WERI-Rb-1 (cell line): ENCODE data around the gene EHF.

ENCODE experiments used
- DNase-seq: peaks from one replicate; pipeline ENCODE4 v3.0.0-alpha.2; 2020
- H3K27ac ChIP-seq: fragments of 250-450 bp; sonication (Bioruptor Pico); 2 replicates; pipeline ENCODE4 v1.5.1; 2020; ENCODE audit warnings: mild to moderate bottlenecking, moderate library complexity
- H3K27me3 ChIP-seq: fragments of 250-450 bp; sonication (Bioruptor Pico); 2 replicates; pipeline ENCODE4 v1.5.1; 2021; ENCODE audit warnings: mild to moderate bottlenecking, low read depth, moderate library complexity; ENCODE audit not compliant: insufficient read depth, severe bottlenecking
- H3K36me3 ChIP-seq: fragments of 250-450 bp; sonication (Bioruptor Pico); 2 replicates; pipeline ENCODE4 v1.5.1; 2020; ENCODE audit warnings: mild to moderate bottlenecking, moderate library complexity
- H3K4me3 ChIP-seq: 2 replicates; pipeline ENCODE4 v1.5.1; 2011; ENCODE audit warnings: low read depth, mild to moderate bottlenecking, control low read depth, low read length
- H3K9me3 ChIP-seq: fragments of 250-450 bp; sonication (Bioruptor Pico); 2 replicates; pipeline ENCODE4 v1.5.1; 2021; ENCODE audit warnings: mild to moderate bottlenecking, moderate library complexity; ENCODE audit not compliant: severe bottlenecking
- CTCF ChIP-seq: IDR thresholded peaks from 2 replicates; pipeline ENCODE4 v1.5.1; 2011; ENCODE audit warnings: low read depth, mild to moderate bottlenecking, control low read depth, inconsistent platforms, low read length

The EHF gene

GRCh38 chr11:34632105-34632791 lies 11.4 kb downstream of the EHF start:
- H3K27me3 ChIP-seq: no peaks in the 10 kb centered on the region
- H3K4me3 ChIP-seq: no peak overlapping the region
- DNase-seq: no peak
- no peak for TF ChIP-seq CTCF
- H3K9me3 ChIP-seq: no peaks in the 10 kb centered on the region
- no peak overlapping the region for H3K27ac ChIP-seq
- H3K36me3 ChIP-seq: no peaks in the 10 kb centered on the region

- no peak for DNase-seq
- Histone ChIP-seq H3K27me3 (no peaks in the 10 kb centered on the region), H3K27ac (no peak overlapping the region), H3K36me3 (no peaks in the 10 kb centered on the region), H3K4me3 (no peak overlapping the region), H3K9me3 (no peaks in the 10 kb centered on the region)
- no peak for TF ChIP-seq CTCF
Measured at GRCh38 chr11:34633640-34633989, 12.7 kb downstream of the EHF start.

- H3K27ac ChIP-seq: no peak overlapping the region
- no peak for TF ChIP-seq CTCF
- H3K9me3 ChIP-seq: no peaks in the 10 kb centered on the region
- H3K36me3 ChIP-seq: no peaks in the 10 kb centered on the region
- DNase-seq: no peak
- H3K27me3 ChIP-seq: no peaks in the 10 kb centered on the region
- H3K4me3 ChIP-seq: no peak overlapping the region
Measured at GRCh38 chr11:34633990-34634693, 13.2 kb downstream of the EHF start.

GRCh38 chr11:34634694-34635062 lies 13.8 kb downstream of the EHF start:
- no peaks in the 10 kb centered on the region for H3K9me3 ChIP-seq
- no peak for TF ChIP-seq CTCF
- no peaks in the 10 kb centered on the region for H3K27me3 ChIP-seq
- no peak overlapping the region for H3K27ac ChIP-seq
- DNase-seq: no peak
- no peaks in the 10 kb centered on the region for H3K36me3 ChIP-seq
- no peak overlapping the region for H3K4me3 ChIP-seq

- Histone ChIP-seq H3K4me3 (no peak overlapping the region), H3K9me3 (no peaks in the 10 kb centered on the region), H3K36me3 (no peaks in the 10 kb centered on the region), H3K27ac (no peak overlapping the region), H3K27me3 (no peaks in the 10 kb centered on the region)
- TF ChIP-seq CTCF: no peak
- no peak for DNase-seq
Measured at GRCh38 chr11:34636127-34636526, 15.2 kb downstream of the EHF start.

GRCh38 chr11:34637303-34637702 lies 16.4 kb downstream of the EHF start:
- no peak for TF ChIP-seq CTCF
- Histone ChIP-seq H3K27ac (no peak overlapping the region), H3K36me3 (no peaks in the 10 kb centered on the region), H3K9me3 (no peaks in the 10 kb centered on the region), H3K4me3 (no peak overlapping the region), H3K27me3 (no peaks in the 10 kb centered on the region)
- no peak for DNase-seq
